Measurements from ENCODE around the gene MEI1. TPM values are rescaled to one million over a fixed set of nuclear protein-coding genes. Genes with fewer than 3 reads are reported as not detected.
A peak's percentile ranks its signal among the peaks of the same experiment; 100 is the strongest.

Gene MEI1
- total RNA-seq, 1 experiment from 2014 or later, result 0.35 TPM

GRCh38 chr22:41800348-41801146 is 101.2 kb downstream of the MEI1 start, which contains the start of gene CCDC134 (continued):
- TF ChIP-seq TCF7 (CRISPR knock-in tag; IDR thresholded peaks at IDR 0.05; ENCODE audit: low read depth) (no peak), USF2 (CRISPR knock-in tag; IDR thresholded peaks at IDR 0.05) (0 out of 2 replicates have a peak, but pooled peaks have one; percentile 20), E2F4 (CRISPR knock-in tag; IDR thresholded peaks at IDR 0.05; ENCODE audit: borderline replicate concordance, low read depth) (no peak), PRDM15 (CRISPR knock-in tag; IDR thresholded peaks at IDR 0.05) (peak; percentile 23; the same call in 1 of the 2 replicates), RORB (CRISPR knock-in tag; IDR thresholded peaks at IDR 0.05) (no peak), ZNF121 (CRISPR knock-in tag; IDR thresholded peaks at IDR 0.05) (0 out of 2 replicates have a peak, but pooled peaks have one; percentile 18), ZNF263 (CRISPR knock-in tag; IDR thresholded peaks at IDR 0.05; ENCODE audit: low read depth) (no peak), ATF1 (CRISPR knock-in tag; IDR thresholded peaks at IDR 0.05) (no peak), ATF2 (CRISPR knock-in tag; IDR thresholded peaks at IDR 0.05; ENCODE audit: borderline replicate concordance, low read depth) (no peak), SP1 (CRISPR knock-in tag; conservative IDR thresholded peaks at IDR 0.05) (peak; percentile 86), FOXP4 (CRISPR knock-in tag; IDR thresholded peaks at IDR 0.05) (peak; percentile 76), CDX4 (CRISPR knock-in tag; IDR thresholded peaks at IDR 0.05; ENCODE audit: borderline replicate concordance) (no peak), ZBTB43 (CRISPR knock-in tag; IDR thresholded peaks at IDR 0.05) (no peak), SMAD4 (CRISPR knock-in tag; IDR thresholded peaks at IDR 0.05) (no peak), ARID4B (CRISPR knock-in tag; IDR thresholded peaks at IDR 0.05; ENCODE audit: borderline replicate concordance) (peak; percentile 88), MAX (CRISPR knock-in tag; IDR thresholded peaks at IDR 0.05) (peak; percentile 89), JAZF1 (CRISPR knock-in tag; IDR thresholded peaks at IDR 0.05) (no peak), ERG (CRISPR knock-in tag; IDR thresholded peaks at IDR 0.05) (no peak), ETV6 (CRISPR knock-in tag; IDR thresholded peaks at IDR 0.05) (no peak; the same call in none of the 2 replicates), ZNF138 (CRISPR knock-in tag; conservative IDR thresholded peaks at IDR 0.05) (no peak)

Measured in WTC11 (cell line).